ENCODE results near the gene ZNF423.

ZNF423 gene

GRCh38 chr16:49478616-49479015, 377.3 kb downstream of the ZNF423 start:
- H3K4me3 ChIP-seq (ENCODE audit: low read depth, low read length) = no peak overlapping the region
- no peak for TF ChIP-seq CTCF (IDR thresholded peaks at IDR 0.05; ENCODE audit: borderline replicate concordance, insufficient read depth, low read depth, low read length)

GRCh38 chr16:49478107-49478506, 377.8 kb downstream of the ZNF423 start:
- no peak for TF ChIP-seq CTCF (IDR thresholded peaks at IDR 0.05; ENCODE audit: borderline replicate concordance, insufficient read depth, low read depth, low read length)
- no peak overlapping the region for H3K4me3 ChIP-seq (ENCODE audit: low read depth, low read length)

- TF ChIP-seq CTCF (IDR thresholded peaks at IDR 0.05; ENCODE audit: borderline replicate concordance, insufficient read depth, low read depth, low read length) = no peak
- no peak overlapping the region for H3K4me3 ChIP-seq (ENCODE audit: low read depth, low read length)
Measured at GRCh38 chr16:49477250-49477895, 378.5 kb downstream of the ZNF423 start.

- no peak overlapping the region for H3K4me3 ChIP-seq (ENCODE audit: low read depth, low read length)
- no peak for TF ChIP-seq CTCF (IDR thresholded peaks at IDR 0.05; ENCODE audit: borderline replicate concordance, insufficient read depth, low read depth, low read length)
Measured at GRCh38 chr16:49474741-49475140, 381.2 kb downstream of the ZNF423 start.

GRCh38 chr16:49473773-49474172, 382.1 kb downstream of the ZNF423 start:
- no peak for TF ChIP-seq CTCF (IDR thresholded peaks at IDR 0.05; ENCODE audit: borderline replicate concordance, insufficient read depth, low read depth, low read length)
- H3K4me3 ChIP-seq (ENCODE audit: low read depth, low read length) = no peak overlapping the region

- TF ChIP-seq CTCF (IDR thresholded peaks at IDR 0.05; ENCODE audit: borderline replicate concordance, insufficient read depth, low read depth, low read length) = no peak
- no peak overlapping the region for H3K4me3 ChIP-seq (ENCODE audit: low read depth, low read length)
Measured at GRCh38 chr16:49473131-49473530, 382.8 kb downstream of the ZNF423 start.

GRCh38 chr16:49472598-49472997, 383.3 kb downstream of the ZNF423 start:
- no peak for TF ChIP-seq CTCF (IDR thresholded peaks at IDR 0.05; ENCODE audit: borderline replicate concordance, insufficient read depth, low read depth, low read length)
- H3K4me3 ChIP-seq (ENCODE audit: low read depth, low read length) = no peak overlapping the region

Data from GM12875 (cell line).